Measurements from ENCODE around the gene MCCC1. TPM values are rescaled to one million over a fixed set of nuclear protein-coding genes. Genes with fewer than 3 reads are reported as not detected.

The MCCC1 gene
- total RNA-seq, 4 donors from 2014 or later: 20.5 to 40.3 (median 35.0) TPM

GRCh38 chr3:182970811-182971418 lies 128.4 kb downstream of the MCCC1 start:
- DNase-seq: no peak
- H3K27ac ChIP-seq: no peak overlapping the region
- no peaks in the 10 kb centered on the region for H3K9me3 ChIP-seq
- H3K27me3 ChIP-seq: no peaks in the 10 kb centered on the region
- H3K4me3 ChIP-seq: no peak overlapping the region
- TF ChIP-seq CTCF (IDR thresholded peaks at IDR 0.05) (no peak), POLR2A (IDR thresholded peaks at IDR 0.05) (no peak)
- no peaks in the 10 kb centered on the region for H3K36me3 ChIP-seq
- H3K4me1 ChIP-seq: no peaks in the 10 kb centered on the region
- intact Hi-C loops (cut with DNase I; ENCODE audit: low total_unique reads): no loop called here

GRCh38 chr3:182969853-182970252 lies 129.4 kb downstream of the MCCC1 start:
- DNase-seq: no peak
- TF ChIP-seq CTCF (IDR thresholded peaks at IDR 0.05): no peak
- Histone ChIP-seq H3K27ac (no peak overlapping the region), H3K27me3 (no peaks in the 10 kb centered on the region), H3K9me3 (no peaks in the 10 kb centered on the region), H3K36me3 (no peaks in the 10 kb centered on the region), H3K4me3 (no peak overlapping the region), H3K4me1 (no peaks in the 10 kb centered on the region)
- intact Hi-C loops (cut with DNase I; ENCODE audit: low total_unique reads): no loop called here

- Histone ChIP-seq H3K4me1 (no peaks in the 10 kb centered on the region), H3K27me3 (no peaks in the 10 kb centered on the region), H3K36me3 (no peaks in the 10 kb centered on the region), H3K9me3 (no peaks in the 10 kb centered on the region), H3K4me3 (no peak overlapping the region), H3K27ac (no peak overlapping the region)
- no peak for DNase-seq
- TF ChIP-seq POLR2A (IDR thresholded peaks at IDR 0.05): no peak
- TF ChIP-seq CTCF (IDR thresholded peaks at IDR 0.05): no peak
- intact Hi-C loops (cut with DNase I; ENCODE audit: low total_unique reads): no loop called here
These were observed 130.0 kb downstream of the MCCC1 start for GRCh38 chr3:182969277-182969676.

- no peak overlapping the region for H3K4me3 ChIP-seq
- H3K4me1 ChIP-seq: no peaks in the 10 kb centered on the region
- H3K9me3 ChIP-seq: no peaks in the 10 kb centered on the region
- H3K27me3 ChIP-seq: no peaks in the 10 kb centered on the region
- DNase-seq: no peak
- intact Hi-C loops (cut with DNase I; ENCODE audit: low total_unique reads): no loop called here
- H3K36me3 ChIP-seq: no peaks in the 10 kb centered on the region
- TF ChIP-seq CTCF (IDR thresholded peaks at IDR 0.05): no peak
- no peak for TF ChIP-seq POLR2A (IDR thresholded peaks at IDR 0.05)
- no peak overlapping the region for H3K27ac ChIP-seq
These were observed 131.8 kb downstream of the MCCC1 start for GRCh38 chr3:182967218-182968204.

- H3K4me1 ChIP-seq: no peaks in the 10 kb centered on the region
- no peak overlapping the region for H3K4me3 ChIP-seq
- no peaks in the 10 kb centered on the region for H3K27me3 ChIP-seq
- intact Hi-C loops (cut with DNase I; ENCODE audit: low total_unique reads): no loop called here
- no peak overlapping the region for H3K27ac ChIP-seq
- no peak for DNase-seq
- TF ChIP-seq CTCF (IDR thresholded peaks at IDR 0.05) (no peak), POLR2A (IDR thresholded peaks at IDR 0.05) (no peak)
- H3K36me3 ChIP-seq: no peaks in the 10 kb centered on the region
- H3K9me3 ChIP-seq: no peaks in the 10 kb centered on the region
These were observed 133.4 kb downstream of the MCCC1 start for GRCh38 chr3:182965861-182966366.
